Fibroblast of lung (primary cell): Measurements from ENCODE around the gene XNDC1N.

Source experiments
- EZH2 ChIP-seq: IDR thresholded peaks from 2 replicates; pipeline ENCODE4 v1.5.1; 2012; ENCODE audit warnings: low read length, control low read depth, mild to moderate bottlenecking; ENCODE audit errors: missing control alignments
- TF ChIP-seq, protein P1 (sequence below), 2 donors: IDR thresholded peaks in 1 of 2; conservative IDR thresholded peaks in 1 of 2; 1 replicate in 1 of 2; 2 replicates in 1 of 2; pipeline ENCODE4 v1.5.1; 2011 to 2012; ENCODE audit warnings: low read length in 2 of 2, control low read depth in 1 of 2, inconsistent platforms in 1 of 2, low read depth in 1 of 2, mild to moderate bottlenecking in 1 of 2

DNA sequence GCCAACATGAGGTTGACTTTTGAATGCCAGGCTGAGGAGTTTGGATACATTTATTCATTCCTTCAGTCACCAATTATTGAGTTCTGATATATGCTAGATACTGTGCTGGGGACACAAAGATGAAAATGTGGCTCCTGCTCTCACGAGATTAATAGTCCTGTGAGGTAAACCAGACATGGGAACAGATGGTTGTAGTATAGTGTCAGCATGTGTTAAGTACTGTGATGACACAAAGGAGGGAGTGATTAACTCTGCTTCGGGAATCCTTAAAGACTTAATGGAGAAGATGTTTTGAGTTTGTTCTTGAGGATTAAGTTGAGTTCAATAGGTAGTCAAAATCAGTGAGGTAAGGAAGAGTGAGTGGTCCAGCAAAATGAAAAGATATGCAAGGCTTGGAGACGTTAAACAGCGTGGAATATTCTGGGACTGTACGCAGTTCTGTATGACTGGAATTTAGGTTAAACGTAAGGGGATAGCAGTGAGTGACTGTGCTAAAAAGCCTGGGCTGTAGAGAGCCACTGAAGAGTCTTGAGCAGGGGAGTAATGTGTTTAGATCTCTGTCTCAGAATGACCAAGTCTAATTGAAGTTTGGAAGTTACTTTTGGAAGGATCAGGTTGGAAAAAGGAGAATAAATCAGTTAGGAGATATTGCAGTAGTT, 12.3 kb upstream of the XNDC1N start:
- TF ChIP-seq, protein P1, sequence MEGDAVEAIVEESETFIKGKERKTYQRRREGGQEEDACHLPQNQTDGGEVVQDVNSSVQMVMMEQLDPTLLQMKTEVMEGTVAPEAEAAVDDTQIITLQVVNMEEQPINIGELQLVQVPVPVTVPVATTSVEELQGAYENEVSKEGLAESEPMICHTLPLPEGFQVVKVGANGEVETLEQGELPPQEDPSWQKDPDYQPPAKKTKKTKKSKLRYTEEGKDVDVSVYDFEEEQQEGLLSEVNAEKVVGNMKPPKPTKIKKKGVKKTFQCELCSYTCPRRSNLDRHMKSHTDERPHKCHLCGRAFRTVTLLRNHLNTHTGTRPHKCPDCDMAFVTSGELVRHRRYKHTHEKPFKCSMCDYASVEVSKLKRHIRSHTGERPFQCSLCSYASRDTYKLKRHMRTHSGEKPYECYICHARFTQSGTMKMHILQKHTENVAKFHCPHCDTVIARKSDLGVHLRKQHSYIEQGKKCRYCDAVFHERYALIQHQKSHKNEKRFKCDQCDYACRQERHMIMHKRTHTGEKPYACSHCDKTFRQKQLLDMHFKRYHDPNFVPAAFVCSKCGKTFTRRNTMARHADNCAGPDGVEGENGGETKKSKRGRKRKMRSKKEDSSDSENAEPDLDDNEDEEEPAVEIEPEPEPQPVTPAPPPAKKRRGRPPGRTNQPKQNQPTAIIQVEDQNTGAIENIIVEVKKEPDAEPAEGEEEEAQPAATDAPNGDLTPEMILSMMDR (conservative IDR thresholded peaks at IDR 0.05 in 1 of 2, IDR thresholded peaks at IDR 0.05 in 1 of 2; ENCODE audit: low read depth in 1 of 2, low read length in 2 of 2) = no peak
- TF ChIP-seq EZH2 = no peak
